Smooth muscle cell (in vitro differentiated cells): ENCODE measurements around the gene ERVMER34-1. TPM values are rescaled to one million over a fixed set of nuclear protein-coding genes. Genes with fewer than 3 reads are reported as not detected.

Experiments used
- DNase-seq: peaks from one replicate; lab custom pipeline; 2025; ENCODE audit not compliant: unreplicated experiment; lab: John Stamatoyannopoulos, UW
- H2AFZ ChIP-seq: fragments of 200-600 bp; sonication (generic); 2 replicates; pipeline ENCODE4 v1.6.0; 2016; ENCODE audit warnings: antibody characterized with exemption, low read depth, mild to moderate bottlenecking
- H3F3A ChIP-seq: fragments of 200-600 bp; sonication (generic); 2 replicates; pipeline ENCODE4 v1.6.0; 2017; ENCODE audit warnings: antibody characterized with exemption, low read depth
- H3K27ac ChIP-seq: fragments of 200-600 bp; sonication (generic); 2 replicates; pipeline ENCODE4 v1.5.1; 2016; ENCODE audit warnings: low read depth, mild to moderate bottlenecking
- H3K27me3 ChIP-seq: fragments of 200-600 bp; sonication (generic); 2 replicates; pipeline ENCODE4 v1.6.1; 2016; ENCODE audit warnings: low read depth, mild to moderate bottlenecking
- H3K36me3 ChIP-seq: fragments of 200-600 bp; sonication (generic); 2 replicates; pipeline ENCODE4 v1.5.1; 2016; ENCODE audit warnings: low read depth
- H3K4me1 ChIP-seq: fragments of 200-600 bp; sonication (generic); 2 replicates; pipeline ENCODE4 v1.5.1; 2016; ENCODE audit warnings: low read depth
- H3K4me2 ChIP-seq: fragments of 200-600 bp; sonication (generic); 2 replicates; pipeline ENCODE4 v1.6.0; 2016; ENCODE audit warnings: mild to moderate bottlenecking
- H3K4me3 ChIP-seq: fragments of 200-600 bp; sonication (generic); 2 replicates; pipeline ENCODE4 v1.5.1; 2016; ENCODE audit warnings: mild to moderate bottlenecking
- H3K79me2 ChIP-seq: fragments of 200-600 bp; sonication (generic); 2 replicates; pipeline ENCODE4 v1.6.0; 2016; ENCODE audit warnings: low read depth, mild to moderate bottlenecking
- H3K9ac ChIP-seq: fragments of 200-600 bp; sonication (generic); 2 replicates; pipeline ENCODE4 v1.6.0; 2016; ENCODE audit warnings: low read depth
- H3K9me3 ChIP-seq: fragments of 200-600 bp; sonication (generic); replicated peaks from 2 replicates; pipeline ENCODE4 v1.5.1; 2016; ENCODE audit warnings: low read depth
- H4K20me1 ChIP-seq: fragments of 200-600 bp; sonication (generic); 2 replicates; pipeline ENCODE4 v1.6.0; 2016; ENCODE audit warnings: low read depth
- CTCF ChIP-seq: fragments of 200-600 bp; sonication (generic); IDR thresholded peaks from 2 replicates; pipeline ENCODE4 v1.5.1; 2017; ENCODE audit warnings: borderline replicate concordance, mild to moderate bottlenecking, antibody characterized with exemption; ENCODE audit not compliant: insufficient read depth, poor library complexity, severe bottlenecking
- WGBS: methylation state at CpG from one replicate; pipeline ENCODE4 v1.1.7; 2016; ENCODE audit warnings: low lambda C conversion rate; 5-methylcytosine and 5-hydroxymethylcytosine counted together
- polyA plus RNA-seq: library from polyadenylated mRNA; unstranded; fragments of >200 nt; fragmentation: Nextera tagmentation; extraction: Ambion mirVana; gene quantifications from 2 replicates; pipeline ENCODE4 v1.2.1, GENCODE V29; 2016
- total RNA-seq: library from RNA; depleted of rRNA; stranded (reverse); fragments of >200 nt; gene quantifications from 2 replicates; pipeline ENCODE4 v1.2.3, GENCODE V29; 2014

Gene ERVMER34-1
- total and polyA plus RNA-seq, 2 experiments from 2014 or later, result 0.71 to 4.1 TPM

GRCh38 chr4:52751487-52751911 is 274 bp upstream of the ERVMER34-1 start:
- H3K4me3 ChIP-seq, result peak overlapping the region; percentile 62
- no peak overlapping the region for H3K27ac ChIP-seq

GRCh38 chr4:52750213-52750612 is 1.0 kb downstream of the ERVMER34-1 start:
- no peaks in the 10 kb centered on the region for H3K27me3 ChIP-seq
- no peaks in the 10 kb centered on the region for H3K4me1 ChIP-seq
- no peak overlapping the region for H3K4me3 ChIP-seq
- H3K36me3 ChIP-seq, result no peaks in the 10 kb centered on the region
- H3F3A ChIP-seq, result no peaks in the 10 kb centered on the region
- H3K9me3 ChIP-seq, result no peaks in the 10 kb centered on the region
- no peaks in the 10 kb centered on the region for H3K79me2 ChIP-seq
- no peaks in the 10 kb centered on the region for H4K20me1 ChIP-seq
- no peak for DNase-seq
- 96% methylated on average over 11 of the region's 11 CpGs for WGBS
- H3K9ac ChIP-seq, result no peak overlapping the region
- H3K27ac ChIP-seq, result no peak overlapping the region
- TF ChIP-seq CTCF, result no peak
- H3K4me2 ChIP-seq, result peak overlapping the region; percentile 97
- H2AFZ ChIP-seq, result no peak overlapping the region

More at GRCh38 chr4:52751487-52751911, 274 bp upstream of the ERVMER34-1 start:
- H3F3A ChIP-seq, result no peaks in the 10 kb centered on the region
- no peaks in the 10 kb centered on the region for H4K20me1 ChIP-seq
- H3K27me3 ChIP-seq, result no peaks in the 10 kb centered on the region
- H2AFZ ChIP-seq, result peak overlapping the region; percentile 98
- H3K9me3 ChIP-seq, result no peaks in the 10 kb centered on the region
- DNase-seq, result no peak
- no peak overlapping the region for H3K9ac ChIP-seq
- 10% methylated on average over 19 of the region's 26 CpGs for WGBS
- H3K79me2 ChIP-seq, result no peaks in the 10 kb centered on the region
- peak overlapping the region; percentile 97 for H3K4me2 ChIP-seq
- H3K4me1 ChIP-seq, result no peaks in the 10 kb centered on the region
- no peaks in the 10 kb centered on the region for H3K36me3 ChIP-seq
- TF ChIP-seq CTCF, result no peak

- no peak for TF ChIP-seq CTCF
- H3K27ac ChIP-seq, result no peak overlapping the region
- no peak overlapping the region for H3K4me2 ChIP-seq
- no peak for DNase-seq
- H3K79me2 ChIP-seq, result no peaks in the 10 kb centered on the region
- no peaks in the 10 kb centered on the region for H3K27me3 ChIP-seq
- H3K36me3 ChIP-seq, result no peaks in the 10 kb centered on the region
- WGBS, result 93% methylated on average over 6 of the region's 6 CpGs
- no peaks in the 10 kb centered on the region for H3K4me1 ChIP-seq
- H4K20me1 ChIP-seq, result no peaks in the 10 kb centered on the region
- H3K4me3 ChIP-seq, result no peak overlapping the region
- H3K9me3 ChIP-seq, result no peaks in the 10 kb centered on the region
- no peaks in the 10 kb centered on the region for H3F3A ChIP-seq
- no peak overlapping the region for H3K9ac ChIP-seq
- H2AFZ ChIP-seq, result no peak overlapping the region
These were observed 2.8 kb downstream of the ERVMER34-1 start for GRCh38 chr4:52748432-52748831.

GRCh38 chr4:52744588-52744987 is 6.6 kb downstream of the ERVMER34-1 start:
- WGBS, result 97% methylated on average over 5 of the region's 5 CpGs
- H4K20me1 ChIP-seq, result no peaks in the 10 kb centered on the region
- H3K36me3 ChIP-seq, result no peaks in the 10 kb centered on the region
- no peaks in the 10 kb centered on the region for H3K4me1 ChIP-seq
- no peaks in the 10 kb centered on the region for H3K9me3 ChIP-seq
- no peak overlapping the region for H3K9ac ChIP-seq
- no peak overlapping the region for H3K4me3 ChIP-seq
- H2AFZ ChIP-seq, result no peak overlapping the region
- no peaks in the 10 kb centered on the region for H3F3A ChIP-seq
- no peak for TF ChIP-seq CTCF
- H3K79me2 ChIP-seq, result no peaks in the 10 kb centered on the region
- no peak for DNase-seq
- H3K27ac ChIP-seq, result no peak overlapping the region
- H3K4me2 ChIP-seq, result no peak overlapping the region
- no peaks in the 10 kb centered on the region for H3K27me3 ChIP-seq
